B cell (primary cell): ENCODE measurements around the gene NRAS. TPM values are rescaled to one million over a fixed set of nuclear protein-coding genes. Genes with fewer than 3 reads are reported as not detected.
A peak's percentile ranks its signal among the peaks of the same experiment; 100 is the strongest.

Source experiments
- ATAC-seq: fragments of 200-7000 bp; cut with Tn5 transposase; one replicate; pipeline ENCODE4 v1.10.0; 2021; ENCODE audit warnings: low read depth, mild to moderate bottlenecking, moderate number of reproducible peaks, moderate library complexity
- CTCF ChIA-PET: fragments of 350-600 bp; sonication (Branson Sonifier 250); formaldehyde crosslinking; loops from one replicate; lab custom pipeline; 2021; ENCODE audit warnings: antibody characterized with exemption, inconsistent platforms; lab: Charles Lee
- POLR2A ChIA-PET: fragments of 350-600 bp; sonication (Branson Sonifier 250); formaldehyde crosslinking; loops from one replicate; lab custom pipeline; 2021; ENCODE audit warnings: antibody characterized with exemption; lab: Charles Lee
- DNase-seq: peaks from one replicate; pipeline ENCODE4 v3.0.0; 2013
- H2AFZ ChIP-seq: 2 replicates; pipeline ENCODE4 v1.6.1; 2012; ENCODE audit warnings: mild to moderate bottlenecking, low read depth, low read length; ENCODE audit not compliant: insufficient read depth, poor library complexity, severe bottlenecking
- H3K27ac ChIP-seq, 2 donors: 1 replicate in 1 of 2; 2 replicates in 1 of 2; pipeline ENCODE4 v1.5.1; 2012 to 2013; ENCODE audit warnings: low read length in 2 of 2, mild to moderate bottlenecking in 2 of 2, moderate library complexity in 1 of 2
- H3K27me3 ChIP-seq, 4 experiments: fragments of 200-600 bp in 1 of 4; sonication (generic) in 1 of 4; replicated peaks in 1 of 4; 1 replicate in 2 of 4; 2 replicates in 2 of 4; pipeline versions ENCODE4 v1.6.1 to v1.7.0; 2013 to 2016; ENCODE audit warnings: low read length in 3 of 4, mild to moderate bottlenecking in 2 of 4, mixed read lengths in 1 of 4, moderate library complexity in 1 of 4; ENCODE audit not compliant: insufficient read depth in 4 of 4, control insufficient read depth in 3 of 4; ENCODE audit errors: control extremely low read depth in 1 of 4
- H3K36me3 ChIP-seq, 2 experiments: replicated peaks in 1 of 2; 1 replicate in 1 of 2; 2 replicates in 1 of 2; pipeline versions ENCODE4 v1.6.1 to v1.7.1; 2013; ENCODE audit warnings: low read length in 1 of 2; ENCODE audit not compliant: insufficient read depth in 2 of 2, control insufficient read depth in 1 of 2; ENCODE audit errors: control extremely low read depth in 1 of 2, extremely low read depth in 1 of 2
- H3K4me1 ChIP-seq, 2 donors: fragments of 200-600 bp in 1 of 2; sonication (generic) in 1 of 2; 1 replicate in 1 of 2; 2 replicates in 1 of 2; pipeline versions ENCODE4 v1.5.1 to v1.6.1; 2013 to 2017; ENCODE audit warnings: low read length in 2 of 2; ENCODE audit not compliant: control insufficient read depth in 2 of 2, insufficient read depth in 2 of 2
- H3K4me2 ChIP-seq: replicated peaks from 2 replicates; pipeline ENCODE3; 2012; ENCODE audit warnings: mild to moderate bottlenecking, low read depth, low read length; ENCODE audit not compliant: poor library complexity, severe bottlenecking
- H3K4me3 ChIP-seq, 5 experiments: fragments of 200-600 bp in 1 of 5; sonication (generic) in 1 of 5; 1 replicate in 3 of 5; 2 replicates in 2 of 5; pipeline versions ENCODE4 v1.5.1 to v1.7.0; 2011 to 2016; ENCODE audit warnings: low read length in 4 of 5, mild to moderate bottlenecking in 4 of 5, low read depth in 2 of 5, control low read depth in 1 of 5, moderate library complexity in 1 of 5; ENCODE audit not compliant: insufficient read depth in 1 of 5; ENCODE audit errors: control extremely low read depth in 1 of 5, extremely low read depth in 1 of 5
- H3K79me2 ChIP-seq: fragments of 200-600 bp; sonication (generic); one replicate; pipeline ENCODE4 v1.6.0; 2016; ENCODE audit warnings: low read length; ENCODE audit not compliant: control insufficient read depth, insufficient read depth
- H3K9ac ChIP-seq: fragments of 200-600 bp; sonication (generic); 2 replicates; pipeline ENCODE4 v1.6.1; 2017; ENCODE audit warnings: mild to moderate bottlenecking, low read length, moderate library complexity
- H3K9me3 ChIP-seq, 3 donors: one replicate each; pipeline versions ENCODE4 v1.6.1 to v1.7.1; 2013; ENCODE audit warnings: low read length in 2 of 3; ENCODE audit not compliant: control insufficient read depth in 2 of 3, insufficient read depth in 1 of 3; ENCODE audit errors: control extremely low read depth in 1 of 3
- H4K20me1 ChIP-seq: 2 replicates; pipeline ENCODE4 v1.6.0; 2012; ENCODE audit warnings: mild to moderate bottlenecking, low read length; ENCODE audit not compliant: insufficient read depth, control insufficient read depth, poor library complexity, severe bottlenecking
- H3K27ac Mint-ChIP-seq: one replicate; pipeline ENCODE4 v1.8.0; 2021; ENCODE audit warnings: mixed read lengths
- H3K27me3 Mint-ChIP-seq: one replicate; pipeline ENCODE4 v1.8.0; 2021; ENCODE audit warnings: mixed read lengths
- H3K4me1 Mint-ChIP-seq: one replicate; pipeline ENCODE4 v1.8.0; 2021; ENCODE audit warnings: mixed read lengths
- H3K4me3 Mint-ChIP-seq: one replicate; pipeline ENCODE4 v1.8.0; 2021; ENCODE audit warnings: mixed read lengths
- H3K9me3 Mint-ChIP-seq: one replicate; pipeline ENCODE4 v1.8.0; 2022; ENCODE audit warnings: mixed read lengths; ENCODE audit not compliant: insufficient read depth
- EZH2 ChIP-seq: IDR thresholded peaks from 2 replicates; pipeline ENCODE4 v1.6.1; 2012; ENCODE audit warnings: borderline replicate concordance, low read depth, mild to moderate bottlenecking, moderate library complexity, low read length; ENCODE audit not compliant: insufficient read depth, poor library complexity, severe bottlenecking
- WGBS: methylation state at CpG from one replicate; pipeline ENCODE4 v1.1.5; 2013; ENCODE audit warnings: missing lambda C conversion rate; ENCODE audit not compliant: insufficient coverage; 5-methylcytosine and 5-hydroxymethylcytosine counted together
- intact Hi-C: fragments of 100-400 bp; cut with micrococcal nuclease; formaldehyde crosslinking; loops from one replicate; pipeline ENCODE4 v1.10.0; 2022
- polyA plus RNA-seq: library from polyadenylated mRNA; depleted of rRNA; stranded (reverse); fragments of >200 nt; gene quantifications from 2 replicates; pipeline ENCODE4 v1.2.3, GENCODE V29; 2012
- total RNA-seq, 2 donors: library from RNA; stranded (reverse); fragments of 120-200 nt in 1 of 2; gene quantifications; 1 replicate in 1 of 2; 2 replicates in 1 of 2; pipeline versions ENCODE4 v1.2.3 to v1.2.4, GENCODE V29; 2013 to 2022
- TF ChIP-seq, protein P1 (sequence below): fragments of 200-600 bp; IDR thresholded peaks from one replicate; pipeline ENCODE4 v1.8.0; 2022; ENCODE audit warnings: antibody characterized with exemption, mild to moderate bottlenecking

The NRAS gene
- total and polyA plus RNA-seq, 2 donors (not counting 1 experiment from before 2014, with no cell fraction given) = 9.8 to 35.0 TPM

DNA sequence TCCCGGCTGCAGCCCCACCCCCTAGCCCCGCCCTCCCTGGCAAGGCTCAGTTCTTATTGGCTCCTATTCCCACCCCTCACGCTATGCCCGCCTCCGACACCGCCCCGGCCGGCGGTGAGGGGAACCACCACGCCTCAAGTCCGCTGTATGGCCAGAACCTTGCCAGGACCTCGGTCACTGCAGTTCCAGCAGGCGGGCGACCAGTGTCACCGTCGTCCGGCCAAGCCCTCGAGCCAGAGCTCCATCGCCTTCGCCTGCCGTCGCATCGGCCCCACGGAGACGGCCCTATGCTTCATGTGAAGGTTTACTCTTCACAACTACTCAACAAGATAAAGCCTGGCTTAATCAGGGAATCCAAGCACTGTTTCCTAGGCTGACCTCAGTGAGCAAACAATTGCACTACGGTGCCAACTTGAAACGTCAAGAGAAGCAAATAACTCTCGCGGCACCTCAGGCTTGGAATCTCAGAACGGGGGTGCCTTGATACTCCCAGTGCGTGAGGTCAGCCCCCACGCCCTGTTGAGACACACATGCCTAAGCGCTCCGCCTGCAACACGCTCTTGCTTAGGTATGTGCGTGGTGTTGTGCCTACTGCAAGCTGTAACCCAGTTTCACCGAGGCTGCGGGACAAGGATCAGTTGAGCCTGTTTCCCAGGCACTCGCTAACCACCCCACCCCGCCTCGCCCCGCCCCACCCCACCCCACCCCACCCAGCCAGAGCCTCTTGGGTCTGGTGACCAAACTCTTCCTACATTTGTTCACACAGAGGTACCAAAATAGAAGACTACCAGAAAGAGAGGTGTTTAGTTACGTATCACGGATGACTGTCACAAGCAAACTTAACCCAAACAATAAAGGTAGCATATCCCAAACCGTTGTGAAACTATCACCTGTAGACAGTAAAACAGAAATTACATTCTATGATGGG, 46.2 kb downstream of the NRAS start:
- Mint-ChIP-seq H3K4me3 (peak overlapping the region; percentile 99), H3K27me3 (peaks cover 45% of the 10 kb centered on the region), H3K4me1 (peaks cover 14% of the 10 kb centered on the region), H3K27ac (peak overlapping the region; percentile 73), H3K9me3 (no peaks in the 10 kb centered on the region)
- H2AFZ ChIP-seq = peak overlapping the region; percentile 93
- peaks cover 0 to 6% (median 0%) of the 10 kb centered on the region in 4 experiments for H3K27me3 ChIP-seq
- no peaks in the 10 kb centered on the region for H4K20me1 ChIP-seq
- TF ChIP-seq, protein P1, sequence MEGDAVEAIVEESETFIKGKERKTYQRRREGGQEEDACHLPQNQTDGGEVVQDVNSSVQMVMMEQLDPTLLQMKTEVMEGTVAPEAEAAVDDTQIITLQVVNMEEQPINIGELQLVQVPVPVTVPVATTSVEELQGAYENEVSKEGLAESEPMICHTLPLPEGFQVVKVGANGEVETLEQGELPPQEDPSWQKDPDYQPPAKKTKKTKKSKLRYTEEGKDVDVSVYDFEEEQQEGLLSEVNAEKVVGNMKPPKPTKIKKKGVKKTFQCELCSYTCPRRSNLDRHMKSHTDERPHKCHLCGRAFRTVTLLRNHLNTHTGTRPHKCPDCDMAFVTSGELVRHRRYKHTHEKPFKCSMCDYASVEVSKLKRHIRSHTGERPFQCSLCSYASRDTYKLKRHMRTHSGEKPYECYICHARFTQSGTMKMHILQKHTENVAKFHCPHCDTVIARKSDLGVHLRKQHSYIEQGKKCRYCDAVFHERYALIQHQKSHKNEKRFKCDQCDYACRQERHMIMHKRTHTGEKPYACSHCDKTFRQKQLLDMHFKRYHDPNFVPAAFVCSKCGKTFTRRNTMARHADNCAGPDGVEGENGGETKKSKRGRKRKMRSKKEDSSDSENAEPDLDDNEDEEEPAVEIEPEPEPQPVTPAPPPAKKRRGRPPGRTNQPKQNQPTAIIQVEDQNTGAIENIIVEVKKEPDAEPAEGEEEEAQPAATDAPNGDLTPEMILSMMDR = no peak
- TF ChIP-seq EZH2 = no peak
- H3K36me3 ChIP-seq = no peaks in the 10 kb centered on the region
- peak overlapping the region; percentile 65 to 84 (median 72) for H3K4me3 ChIP-seq
- ChIA-PET CTCF (interaction anchor here (0.6 kb wide), 1 partner anchor 111 kb away, joined by 3 read pairs; no protein-coding TSS in a partner anchor), POLR2A (interaction anchor here (0.5 to 1.3 kb wide), 2 partner anchors 46 to 692 kb away, joined by 3 to 4 read pairs; no protein-coding TSS in a partner anchor)
- DNase-seq = peak; percentile 91
- peaks cover 6 to 14% of the 10 kb centered on the region in 2 donors for H3K4me1 ChIP-seq
- H3K27ac ChIP-seq = no peak overlapping the region
- peak overlapping the region; percentile 74 for H3K9ac ChIP-seq
- WGBS = 2% methylated on average over 35 of the region's 45 CpGs
- H3K79me2 ChIP-seq = no peaks in the 10 kb centered on the region
- intact Hi-C loops = loop anchor here (1.0 kb wide), 5 partner anchors 46 to 324 kb away; partner anchors contain the start of genes BCAS2, NRAS, SIKE1 and TRIM33
- ATAC-seq = peak; percentile 99
- peak overlapping the region; percentile 91 for H3K4me2 ChIP-seq
- no peaks in the 10 kb centered on the region for H3K9me3 ChIP-seq
